Cardiac fibroblast (primary cell): Measurements from ENCODE around the gene APLF.
"Not testable (repeated sequence)": the region's sequence is repeated elsewhere in the genome, so short reads cannot be mapped to it uniquely, and the experiment has no call there.

Experiments used
- DNase-seq, 2 donors: peaks; one replicate each; pipeline versions ENCODE4 v3.0.0 to v3.0.0-alpha.2; 2010; ENCODE audit warnings: low read depth in 2 of 2
- H3K4me3 ChIP-seq, 2 donors: replicated peaks in 1 of 2; 1 replicate in 1 of 2; 2 replicates in 1 of 2; pipeline ENCODE4 v1.5.1; 2011; ENCODE audit warnings: low read depth in 2 of 2, low read length in 2 of 2, mild to moderate bottlenecking in 2 of 2, moderate library complexity in 1 of 2
- TF ChIP-seq, protein P1 (sequence below): IDR thresholded peaks from one replicate; pipeline ENCODE4 v1.5.1; 2011; ENCODE audit warnings: low read depth, mild to moderate bottlenecking, low read length, inconsistent platforms

Gene APLF

DNA sequence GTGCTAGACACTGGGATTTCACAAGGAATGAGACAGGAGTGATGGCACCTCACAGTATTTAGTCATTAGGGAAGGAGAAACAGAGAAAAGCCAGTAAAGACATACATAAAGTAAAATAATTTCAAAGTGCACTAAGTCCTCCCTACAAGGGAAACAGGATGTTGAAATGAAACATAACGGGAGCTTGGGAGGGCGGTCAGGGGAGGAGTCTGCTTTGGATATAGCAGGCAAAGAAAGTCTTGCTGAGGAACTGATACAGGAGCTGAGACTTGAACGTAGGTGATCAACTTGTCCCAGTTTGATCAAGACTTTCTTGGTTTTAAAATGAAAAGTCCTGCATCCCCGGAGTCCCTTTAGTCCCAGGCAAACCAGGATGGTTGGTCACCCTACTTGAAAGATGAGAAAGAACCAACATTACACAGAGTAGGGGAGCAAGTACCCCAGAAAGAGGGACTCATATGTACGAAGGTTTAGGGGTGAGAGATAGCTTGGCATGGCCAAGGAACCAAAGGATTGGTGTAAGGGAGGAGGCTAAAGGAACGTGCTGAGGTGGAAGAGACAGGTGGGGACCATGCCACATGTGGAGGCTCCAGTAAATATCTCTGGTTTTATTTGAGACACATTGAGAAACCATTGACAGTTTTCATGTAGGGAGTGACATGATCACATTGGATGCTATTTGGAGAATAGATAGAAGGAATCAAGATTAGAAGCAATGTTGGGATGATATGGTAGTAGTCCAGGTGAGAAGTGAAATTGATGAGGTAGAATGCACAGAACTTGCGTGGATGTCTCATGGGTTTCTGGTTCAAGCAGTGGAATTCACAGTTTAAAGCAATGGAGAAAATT is 28.7 kb upstream of the APLF start:
- TF ChIP-seq, protein P1, sequence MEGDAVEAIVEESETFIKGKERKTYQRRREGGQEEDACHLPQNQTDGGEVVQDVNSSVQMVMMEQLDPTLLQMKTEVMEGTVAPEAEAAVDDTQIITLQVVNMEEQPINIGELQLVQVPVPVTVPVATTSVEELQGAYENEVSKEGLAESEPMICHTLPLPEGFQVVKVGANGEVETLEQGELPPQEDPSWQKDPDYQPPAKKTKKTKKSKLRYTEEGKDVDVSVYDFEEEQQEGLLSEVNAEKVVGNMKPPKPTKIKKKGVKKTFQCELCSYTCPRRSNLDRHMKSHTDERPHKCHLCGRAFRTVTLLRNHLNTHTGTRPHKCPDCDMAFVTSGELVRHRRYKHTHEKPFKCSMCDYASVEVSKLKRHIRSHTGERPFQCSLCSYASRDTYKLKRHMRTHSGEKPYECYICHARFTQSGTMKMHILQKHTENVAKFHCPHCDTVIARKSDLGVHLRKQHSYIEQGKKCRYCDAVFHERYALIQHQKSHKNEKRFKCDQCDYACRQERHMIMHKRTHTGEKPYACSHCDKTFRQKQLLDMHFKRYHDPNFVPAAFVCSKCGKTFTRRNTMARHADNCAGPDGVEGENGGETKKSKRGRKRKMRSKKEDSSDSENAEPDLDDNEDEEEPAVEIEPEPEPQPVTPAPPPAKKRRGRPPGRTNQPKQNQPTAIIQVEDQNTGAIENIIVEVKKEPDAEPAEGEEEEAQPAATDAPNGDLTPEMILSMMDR, result no peak
- H3K4me3 ChIP-seq, result no peak overlapping the region
- DNase-seq, result peak in 1 of 2 donors; percentile 18

DNA sequence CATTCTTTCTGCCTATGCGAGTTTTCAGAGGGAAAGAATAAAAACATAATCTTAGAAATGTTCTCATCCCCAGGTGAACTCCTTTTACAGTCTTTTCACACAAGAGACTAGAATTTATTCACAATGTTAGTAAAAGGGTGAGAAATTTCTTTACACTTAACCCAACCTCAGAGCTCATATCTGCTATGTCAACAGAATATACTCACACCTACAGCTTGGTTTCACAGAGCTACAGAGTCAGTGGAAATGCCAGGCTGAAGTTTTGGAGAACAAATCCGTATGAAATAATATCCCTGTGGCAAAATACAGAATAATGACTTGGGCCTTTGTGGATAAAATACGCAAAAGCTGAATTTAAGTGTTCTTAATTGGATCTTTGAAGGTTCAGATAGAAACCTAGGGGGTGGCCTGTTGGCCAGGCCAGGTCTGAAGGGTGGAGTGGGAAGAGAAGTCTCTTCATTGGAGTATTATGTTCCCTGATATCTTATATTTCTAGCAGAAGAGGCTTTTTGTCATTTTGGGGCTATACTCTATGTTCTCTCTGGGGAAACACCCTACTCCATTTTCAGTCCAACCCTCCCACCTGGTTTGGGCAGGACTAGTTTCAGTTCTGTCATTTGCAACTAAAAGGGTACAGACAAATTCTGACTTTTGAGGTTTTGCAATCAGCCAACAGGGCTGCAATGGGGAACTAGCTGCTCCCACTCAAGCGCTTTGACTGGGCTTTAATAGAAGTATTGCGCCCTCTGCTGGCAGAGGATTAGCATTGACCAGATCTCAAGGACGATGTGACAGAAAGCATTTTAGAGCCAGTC is 26.0 kb upstream of the APLF start:
- H3K4me3 ChIP-seq, result no peak overlapping the region
- TF ChIP-seq, protein P1, result peak; percentile 83
- DNase-seq, result peak; percentile 92

DNA sequence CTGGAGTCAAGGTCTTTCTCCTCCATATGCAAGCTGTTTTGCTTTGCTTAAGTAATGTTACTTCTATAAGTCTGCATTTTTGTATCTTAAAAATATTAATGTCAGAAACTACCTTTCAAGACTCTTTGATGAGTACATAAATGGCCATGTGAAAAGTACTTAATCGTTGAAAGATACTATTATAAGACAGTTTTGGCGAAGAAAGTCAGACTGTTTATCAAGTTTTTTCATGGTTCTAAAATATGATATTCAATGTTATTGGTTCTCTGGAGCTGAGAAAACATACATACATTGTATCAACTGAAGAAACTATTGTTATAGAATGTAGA is 25.4 kb upstream of the APLF start:
- H3K4me3 ChIP-seq, result no peak overlapping the region
- TF ChIP-seq, protein P1, result no peak
- DNase-seq, result no peak

DNA sequence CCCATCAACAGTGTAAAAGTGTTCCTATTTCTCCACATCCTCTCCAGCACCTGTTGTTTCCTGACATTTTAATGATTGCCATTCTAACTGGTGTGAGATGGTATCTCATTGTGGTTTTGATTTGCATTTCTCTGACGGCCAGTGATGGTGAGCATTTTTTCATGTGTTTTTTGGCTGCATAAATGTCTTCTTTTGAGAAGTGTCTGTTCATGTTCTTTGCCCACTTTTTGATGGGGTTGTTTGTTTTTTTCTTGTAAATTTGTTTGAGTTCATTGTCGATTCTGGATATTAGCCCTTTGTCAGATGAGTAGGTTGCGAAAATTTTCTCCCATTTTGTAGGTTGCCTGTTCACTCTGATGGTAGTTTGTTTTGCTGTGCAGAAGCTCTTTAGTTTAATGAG is 21.0 kb upstream of the APLF start:
- DNase-seq, H3K4me3 ChIP-seq: not testable (repeated sequence)

DNA sequence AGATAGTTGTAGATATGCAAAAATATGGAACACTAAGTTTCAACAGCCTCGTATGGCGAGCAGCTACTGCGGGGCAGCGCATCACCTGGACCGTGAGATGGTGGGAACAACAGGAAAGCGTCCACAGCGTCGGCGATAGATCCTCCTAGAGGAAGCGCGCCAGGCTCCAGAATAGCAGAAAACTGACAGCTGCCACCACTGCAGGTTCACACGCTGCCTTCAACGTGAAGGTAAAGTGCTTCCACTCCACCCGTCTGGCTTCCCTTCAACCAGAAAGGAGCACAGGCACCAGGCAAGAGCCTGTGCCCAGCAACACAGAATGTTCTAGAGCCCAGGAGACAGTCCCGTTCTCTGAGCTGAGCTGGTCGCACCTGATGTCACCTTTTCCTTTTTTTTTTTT is 20.3 kb upstream of the APLF start:
- no peak for DNase-seq
- no peak overlapping the region for H3K4me3 ChIP-seq

DNA sequence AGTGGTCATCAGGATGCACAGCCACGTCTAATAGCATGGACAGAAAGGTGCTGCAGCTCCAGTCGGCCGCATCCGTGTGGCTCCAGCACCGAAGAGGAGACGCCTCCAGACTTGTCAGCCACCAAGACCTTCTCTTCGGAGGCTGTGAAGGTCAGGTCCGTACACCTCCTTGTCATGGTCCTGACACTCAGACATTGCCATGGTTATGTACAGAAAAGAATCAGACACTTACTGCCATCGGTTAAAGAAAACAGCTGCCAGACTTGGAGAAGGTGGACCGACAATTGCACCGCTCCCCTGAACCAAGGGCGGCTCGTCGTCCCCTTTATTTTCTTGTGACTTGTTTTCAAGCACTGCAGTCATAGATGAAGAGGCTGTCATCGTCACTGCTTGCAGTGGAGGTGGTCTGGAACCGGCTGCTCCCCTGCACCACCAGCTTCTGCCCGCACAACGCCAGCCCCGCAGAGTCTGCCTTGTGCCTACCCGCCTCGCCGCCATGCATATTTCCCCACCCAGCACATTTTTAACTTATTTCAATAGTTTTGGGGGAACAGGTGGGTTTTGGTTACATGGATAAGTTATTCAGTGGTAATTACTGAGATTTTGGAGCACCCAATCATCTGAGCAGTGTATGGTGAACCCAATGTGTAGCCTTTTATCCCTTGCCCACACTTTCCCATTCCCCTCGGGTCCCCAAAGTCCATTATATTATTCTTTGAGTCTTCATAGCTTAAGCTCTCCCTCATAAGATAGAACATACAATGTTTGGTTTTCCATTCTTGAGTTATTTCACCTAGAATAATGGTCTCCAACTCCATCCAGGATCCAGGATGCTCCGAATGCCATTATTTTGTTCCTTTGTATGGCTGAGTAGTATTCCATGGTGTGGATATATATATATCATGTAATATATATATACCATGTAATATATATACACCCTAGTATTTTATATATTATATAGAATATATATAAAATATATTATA is 18.4 kb upstream of the APLF start:
- DNase-seq, result no peak
- TF ChIP-seq, protein P1, result no peak
- H3K4me3 ChIP-seq, result no peak overlapping the region

More for the DNA sequence above, 20.3 kb upstream of the APLF start:
- TF ChIP-seq, protein P1, result no peak
